ENCODE measurements around the gene FHIT.

Gene FHIT

DNA sequence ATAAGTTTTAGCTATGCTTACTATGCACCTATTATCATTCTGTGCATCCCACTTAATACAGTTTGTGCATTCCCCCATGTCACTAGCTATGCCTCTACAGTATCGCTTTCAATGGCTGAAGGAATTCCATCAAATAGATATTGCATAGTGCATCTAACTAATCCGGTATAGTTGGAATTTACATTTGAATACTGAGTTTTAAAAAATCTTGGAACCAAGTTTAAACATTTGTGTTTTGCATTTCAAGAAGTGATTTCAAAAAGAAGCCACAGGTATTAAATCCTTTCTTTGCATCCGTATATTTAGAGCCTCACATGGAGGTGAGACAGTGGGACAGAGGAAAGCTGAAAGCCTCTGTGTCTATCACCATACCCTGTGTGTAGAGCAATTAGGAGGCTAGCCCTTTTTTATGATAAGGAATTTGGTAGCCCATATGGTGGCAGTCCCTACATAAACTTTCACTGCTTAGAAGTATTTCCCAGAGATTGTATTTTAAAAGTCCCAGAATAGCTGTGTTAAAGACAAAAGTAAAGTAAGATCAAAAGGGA is 1241.2 kb downstream of the FHIT start:
- H3K4me3 ChIP-seq (ENCODE audit: low read depth, low read length): no peak overlapping the region
- TF ChIP-seq CTCF (IDR thresholded peaks at IDR 0.05; ENCODE audit: low read depth, low read length, missing control alignments): no peak
- no peak for DNase-seq (ENCODE audit: low read depth)

- no peak for TF ChIP-seq CTCF (IDR thresholded peaks at IDR 0.05; ENCODE audit: low read depth, low read length, missing control alignments)
- H3K4me3 ChIP-seq (ENCODE audit: low read depth, low read length): no peak overlapping the region
- no peak for DNase-seq (ENCODE audit: low read depth)
Measured at GRCh38 chr3:60001369-60001768, 1249.9 kb downstream of the FHIT start.

- H3K4me3 ChIP-seq (ENCODE audit: low read depth, low read length): no peak overlapping the region
- no peak for DNase-seq (ENCODE audit: low read depth)
- no peak for TF ChIP-seq CTCF (IDR thresholded peaks at IDR 0.05; ENCODE audit: low read depth, low read length, missing control alignments)
Measured at GRCh38 chr3:60000311-60001105, 1250.7 kb downstream of the FHIT start.

GRCh38 chr3:59998058-59998457 is 1253.2 kb downstream of the FHIT start:
- DNase-seq (ENCODE audit: low read depth): no peak
- no peak for TF ChIP-seq CTCF (IDR thresholded peaks at IDR 0.05; ENCODE audit: low read depth, low read length, missing control alignments)
- no peak overlapping the region for H3K4me3 ChIP-seq (ENCODE audit: low read depth, low read length)

DNA sequence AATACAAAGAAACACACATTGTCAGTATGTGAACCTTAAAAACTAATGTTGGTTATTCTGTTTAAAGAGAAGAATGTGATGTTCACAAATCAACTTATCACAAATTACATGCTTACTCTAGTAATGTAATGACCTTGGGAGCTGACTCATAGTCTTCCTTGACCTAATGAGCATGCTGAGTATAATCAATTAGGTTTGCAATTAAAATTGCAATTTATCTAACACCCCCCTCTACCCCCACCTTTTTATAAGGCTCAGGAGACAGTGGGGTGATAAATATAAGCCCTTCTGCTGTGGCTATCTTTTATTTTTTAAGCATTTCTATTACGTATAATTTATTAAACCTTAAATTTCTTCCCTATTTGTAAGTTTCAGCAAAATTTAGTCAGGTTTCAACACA is 1253.7 kb downstream of the FHIT start:
- no peak for DNase-seq (ENCODE audit: low read depth)
- no peak overlapping the region for H3K4me3 ChIP-seq (ENCODE audit: low read depth, low read length)
- no peak for TF ChIP-seq CTCF (IDR thresholded peaks at IDR 0.05; ENCODE audit: low read depth, low read length, missing control alignments)

DNA sequence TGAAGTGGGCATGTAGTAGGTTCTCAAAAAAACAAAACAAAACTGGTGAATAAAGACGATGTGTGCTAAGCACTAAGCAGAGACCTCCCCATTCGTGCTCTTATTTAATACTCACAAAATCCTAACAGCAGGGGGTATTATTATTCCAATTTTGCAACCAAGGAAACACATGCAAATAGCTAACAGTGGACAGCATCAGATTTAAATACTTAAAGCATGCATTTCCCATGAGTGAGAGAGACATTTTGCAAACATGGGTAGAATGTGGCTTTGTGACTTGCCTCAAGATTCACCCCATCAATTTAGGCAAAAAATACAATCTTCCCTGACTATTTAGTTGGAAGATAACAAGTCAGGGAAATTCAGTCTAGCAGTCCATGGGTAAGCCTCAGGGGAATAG is 1255.2 kb downstream of the FHIT start:
- DNase-seq (ENCODE audit: low read depth): no peak
- H3K4me3 ChIP-seq (ENCODE audit: low read depth, low read length): no peak overlapping the region
- no peak for TF ChIP-seq CTCF (IDR thresholded peaks at IDR 0.05; ENCODE audit: low read depth, low read length, missing control alignments)

DNA sequence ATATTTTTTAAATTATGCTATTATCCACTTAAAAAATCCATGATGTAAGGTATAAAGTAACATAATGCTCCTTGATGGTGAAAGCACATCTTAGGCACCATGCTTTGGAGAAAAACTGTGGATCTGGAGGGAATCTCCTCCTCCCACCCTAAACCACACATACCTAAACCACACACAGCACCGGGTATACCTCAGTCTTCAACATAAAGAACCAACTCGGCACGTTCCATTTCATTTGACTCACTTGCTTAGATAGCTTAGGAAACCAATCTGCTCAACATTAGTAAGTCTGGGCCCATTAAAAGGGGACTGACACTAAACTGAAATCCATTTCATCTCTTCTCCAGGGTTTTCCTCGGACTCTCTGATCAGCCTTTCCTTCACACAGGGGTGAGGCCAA is 1255.7 kb downstream of the FHIT start:
- H3K4me3 ChIP-seq (ENCODE audit: low read depth, low read length): no peak overlapping the region
- no peak for DNase-seq (ENCODE audit: low read depth)
- no peak for TF ChIP-seq CTCF (IDR thresholded peaks at IDR 0.05; ENCODE audit: low read depth, low read length, missing control alignments)
